GM21423 (cell line): ENCODE data around the gene CLDN7.

Source experiments
- ATAC-seq: cut with Tn5 transposase; IDR thresholded peaks from one replicate; pipeline ENCODE4 v1.9.1; 2021; ENCODE audit warnings: mild to moderate bottlenecking, moderate library complexity; ENCODE audit not compliant: unreplicated experiment

The CLDN7 gene

DNA sequence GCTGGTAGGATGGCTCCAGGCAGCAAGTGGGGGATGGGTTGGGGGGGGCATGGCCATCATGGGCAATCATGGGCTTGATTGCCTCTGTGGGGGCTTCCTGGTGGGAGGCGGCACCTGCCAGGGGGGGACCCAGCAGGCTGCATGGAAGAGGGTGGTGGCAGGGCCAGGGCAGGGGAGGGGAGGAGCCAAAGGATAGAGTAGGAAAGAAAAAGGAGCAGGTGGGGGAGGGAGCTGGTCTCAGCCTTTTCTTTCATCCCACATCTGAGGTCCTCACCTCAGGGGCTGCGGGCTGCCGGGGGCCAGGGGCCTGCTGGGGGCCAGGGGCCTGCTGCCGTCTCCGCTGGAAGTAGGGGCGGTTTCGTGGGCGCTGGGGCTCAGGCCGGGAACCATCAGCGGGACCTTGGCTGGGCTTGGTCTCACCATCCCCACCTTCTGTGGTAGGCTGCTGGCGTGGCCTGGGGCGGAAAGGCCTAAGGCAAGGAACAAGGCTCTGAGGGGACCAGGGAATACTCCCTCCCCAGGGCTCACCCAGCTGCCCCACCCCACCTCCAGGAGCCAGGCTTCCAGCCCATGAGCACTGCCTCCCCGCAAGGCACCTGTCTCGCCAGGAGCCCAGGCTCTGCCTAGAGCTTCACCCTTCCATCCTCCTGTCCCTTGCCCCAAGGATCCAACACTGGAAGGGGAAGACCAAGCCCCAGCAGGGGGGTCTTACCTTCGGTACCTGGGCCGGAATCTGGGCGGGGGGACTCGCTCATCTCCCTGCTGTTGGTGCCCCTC, 27.2 kb upstream of the CLDN7 start:
- no peak for ATAC-seq

DNA sequence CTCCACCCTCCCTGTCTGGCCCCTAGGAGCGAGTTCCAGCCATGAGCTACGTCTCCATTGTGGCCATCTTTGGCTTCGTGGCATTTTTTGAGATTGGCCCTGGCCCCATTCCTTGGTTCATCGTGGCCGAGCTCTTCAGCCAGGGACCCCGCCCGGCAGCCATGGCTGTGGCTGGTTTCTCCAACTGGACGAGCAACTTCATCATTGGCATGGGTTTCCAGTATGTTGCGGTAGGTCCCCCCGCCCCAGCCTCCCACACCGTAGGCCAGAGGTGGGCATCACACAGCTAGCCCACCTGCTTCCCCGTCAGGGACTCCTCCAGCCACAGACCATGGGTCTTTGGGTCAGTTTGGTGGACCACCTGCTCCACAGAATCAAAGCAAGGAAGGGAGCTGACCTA, 23.4 kb upstream of the CLDN7 start:
- no peak for ATAC-seq

DNA sequence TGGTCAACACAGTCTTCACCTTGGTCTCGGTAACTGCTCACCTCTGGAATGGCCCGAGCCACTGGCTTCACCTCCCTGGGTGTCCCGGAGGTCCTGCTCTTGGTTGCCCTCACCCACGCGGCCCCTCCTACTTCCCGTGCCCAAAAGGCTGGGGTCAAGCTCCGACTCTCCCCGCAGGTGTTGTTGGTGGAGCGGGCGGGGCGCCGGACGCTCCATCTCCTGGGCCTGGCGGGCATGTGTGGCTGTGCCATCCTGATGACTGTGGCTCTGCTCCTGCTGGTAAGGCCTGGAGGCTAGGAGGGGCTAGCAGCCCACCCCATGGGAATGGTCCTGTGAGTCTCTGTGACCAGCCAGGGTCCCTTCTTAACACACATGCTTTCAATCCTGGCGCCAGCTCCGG, 22.6 kb upstream of the CLDN7 start:
- no peak for ATAC-seq

DNA sequence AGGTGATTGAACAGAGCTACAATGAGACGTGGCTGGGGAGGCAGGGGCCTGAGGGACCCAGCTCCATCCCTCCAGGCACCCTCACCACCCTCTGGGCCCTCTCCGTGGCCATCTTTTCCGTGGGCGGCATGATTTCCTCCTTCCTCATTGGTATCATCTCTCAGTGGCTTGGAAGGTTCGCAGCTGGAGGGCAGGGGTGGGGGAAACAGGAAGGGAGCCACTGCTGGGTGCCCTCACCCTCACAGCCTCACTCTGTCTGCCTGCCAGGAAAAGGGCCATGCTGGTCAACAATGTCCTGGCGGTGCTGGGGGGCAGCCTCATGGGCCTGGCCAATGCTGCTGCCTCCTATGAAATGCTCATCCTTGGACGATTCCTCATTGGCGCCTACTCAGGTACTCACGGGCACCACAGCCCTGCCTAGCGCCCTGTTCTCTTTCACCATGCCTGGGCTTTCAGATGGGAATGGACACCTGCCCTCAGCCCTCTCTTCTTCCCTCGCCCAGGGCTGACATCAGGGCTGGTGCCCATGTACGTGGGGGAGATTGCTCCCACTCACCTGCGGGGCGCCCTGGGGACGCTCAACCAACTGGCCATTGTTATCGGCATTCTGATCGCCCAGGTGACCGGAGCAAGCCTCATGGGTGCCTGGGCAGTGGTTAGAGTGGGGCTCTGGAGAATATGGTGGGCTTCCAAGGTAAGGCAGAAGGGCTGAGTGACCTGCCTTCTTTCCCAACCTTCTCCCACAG, 21.4 kb upstream of the CLDN7 start:
- no peak for ATAC-seq

DNA sequence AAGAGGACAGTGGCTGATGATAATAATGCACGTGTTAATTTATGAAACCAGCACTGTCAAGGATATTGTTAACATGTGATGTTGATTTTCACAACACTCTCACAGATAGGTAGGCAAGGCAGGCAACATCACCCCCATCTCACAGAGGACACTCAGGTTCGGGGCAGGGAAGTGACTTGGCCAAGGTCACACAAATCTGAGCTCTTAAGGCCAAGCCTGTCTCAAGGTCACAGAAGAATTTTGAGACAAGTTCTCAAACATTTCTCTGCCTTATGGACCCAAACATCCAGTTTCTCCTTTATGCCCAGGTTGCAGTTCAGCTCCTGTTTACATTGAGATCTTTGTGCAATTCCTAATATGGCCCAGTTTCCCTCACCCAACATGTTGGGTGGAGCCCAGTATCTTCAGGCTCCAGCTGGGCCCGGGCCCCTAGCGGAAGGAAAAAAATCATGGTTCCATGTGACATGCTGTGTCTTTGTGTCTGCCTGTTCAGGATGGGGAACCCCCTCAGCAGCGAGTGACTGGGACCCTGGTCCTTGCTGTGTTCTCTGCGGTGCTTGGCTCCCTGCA, 20.6 kb upstream of the CLDN7 start:
- no peak for ATAC-seq

DNA sequence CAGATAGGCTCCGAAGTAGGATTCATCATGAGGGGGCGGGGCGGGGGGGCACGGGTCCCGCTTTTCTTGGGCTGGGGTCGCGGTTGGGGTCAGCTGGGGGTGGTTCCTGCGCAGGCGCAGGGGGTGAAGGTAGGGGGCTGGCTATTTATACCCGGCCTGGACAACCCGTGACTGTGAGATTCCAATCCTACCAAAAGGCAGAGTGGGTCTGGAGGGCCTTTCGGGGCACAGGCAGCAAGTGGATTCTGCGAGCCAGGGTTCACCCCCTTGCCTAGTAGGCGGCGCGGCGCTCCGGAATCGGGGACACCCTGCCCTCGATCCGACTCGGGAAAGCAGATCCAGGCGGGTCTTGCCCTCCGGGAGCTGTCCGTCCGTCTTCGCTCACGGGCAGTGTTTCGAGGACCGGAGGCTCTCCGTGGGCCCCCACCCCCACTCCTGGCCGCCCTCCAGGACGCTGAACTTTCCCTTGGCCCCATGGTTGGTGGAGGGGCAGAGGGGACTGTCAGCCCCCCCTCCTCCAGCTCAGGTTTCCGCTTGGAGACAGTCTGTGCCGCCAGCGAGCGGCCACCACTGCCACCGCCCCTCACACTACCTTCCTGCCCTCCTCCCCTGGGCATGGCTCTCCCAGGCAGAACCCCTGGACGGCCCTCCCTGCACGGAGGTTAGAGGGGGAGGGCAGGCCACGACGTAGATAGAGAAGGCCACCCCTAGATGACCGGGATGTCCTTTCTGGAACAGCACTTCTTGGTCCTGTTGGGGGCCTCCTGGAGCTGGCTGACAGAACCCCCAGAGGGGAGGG, 19.9 kb upstream of the CLDN7 start:
- ATAC-seq = no peak

DNA sequence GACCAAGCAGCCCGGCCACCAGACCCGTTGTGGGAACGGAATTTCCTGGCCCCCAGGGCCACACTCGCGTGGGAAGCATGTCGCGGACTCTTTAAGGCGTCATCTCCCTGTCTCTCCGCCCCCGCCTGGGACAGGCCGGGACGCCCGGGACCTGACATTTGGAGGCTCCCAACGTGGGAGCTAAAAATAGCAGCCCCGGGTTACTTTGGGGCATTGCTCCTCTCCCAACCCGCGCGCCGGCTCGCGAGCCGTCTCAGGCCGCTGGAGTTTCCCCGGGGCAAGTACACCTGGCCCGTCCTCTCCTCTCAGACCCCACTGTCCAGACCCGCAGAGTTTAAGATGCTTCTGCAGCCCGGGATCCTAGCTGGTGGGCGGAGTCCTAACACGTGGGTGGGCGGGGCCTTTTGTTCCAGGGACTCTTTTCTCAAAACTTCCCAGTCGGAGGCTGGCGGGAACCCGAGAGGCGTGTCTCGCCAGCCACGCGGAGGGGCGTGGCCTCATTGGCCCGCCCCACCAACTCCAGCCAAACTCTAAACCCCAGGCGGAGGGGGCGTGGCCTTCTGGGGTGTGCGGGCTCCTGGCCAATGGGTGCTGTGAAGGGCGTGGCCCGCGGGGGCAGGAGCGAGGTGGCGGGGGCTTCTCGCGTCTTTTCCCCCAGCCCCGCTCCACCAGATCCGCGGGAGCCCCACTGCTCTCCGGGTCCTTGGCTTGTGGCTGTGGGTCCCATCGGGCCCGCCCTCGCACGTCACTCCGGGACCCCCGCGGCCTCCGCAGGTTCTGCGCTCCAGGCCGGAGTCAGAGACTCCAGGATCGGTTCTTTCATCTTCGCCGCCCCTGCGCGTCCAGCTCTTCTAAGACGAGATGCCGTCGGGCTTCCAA, 19.0 kb upstream of the CLDN7 start, which contains the start of gene SLC2A4:
SLC2A4 (plus strand) TSS at position 645 of the 879 bp plus-strand sequence; CDS start at position 862, 217 bp downstream.
- peak; percentile 45 for ATAC-seq

DNA sequence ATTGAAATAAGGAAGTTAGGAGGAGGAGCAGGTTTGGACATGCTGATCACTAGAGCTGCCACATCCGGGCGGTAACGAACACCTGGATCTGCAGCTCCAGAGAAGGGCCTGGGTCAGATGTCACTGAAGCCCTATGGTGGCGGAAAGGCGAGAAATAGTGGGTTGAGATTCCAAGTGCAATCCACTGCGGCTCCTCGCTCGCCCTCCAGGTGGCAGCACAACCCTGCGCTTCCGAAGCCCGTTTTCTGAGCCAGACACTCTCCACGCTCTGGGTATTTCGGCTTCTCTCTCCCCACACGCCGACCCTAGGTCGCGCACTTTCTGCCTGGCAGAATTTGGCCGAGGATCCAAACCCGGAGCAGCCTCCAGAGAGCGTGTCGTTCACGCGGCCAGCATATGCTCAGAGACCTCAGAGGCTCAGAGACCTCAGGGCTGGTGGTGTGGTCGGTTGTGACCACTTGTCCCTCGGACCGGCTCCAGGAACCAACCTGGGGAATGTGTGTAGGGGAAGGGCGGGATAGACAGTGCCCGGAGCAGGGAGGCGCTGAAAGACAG, 18.3 kb upstream of the CLDN7 start:
- ATAC-seq = peak; percentile 33

DNA sequence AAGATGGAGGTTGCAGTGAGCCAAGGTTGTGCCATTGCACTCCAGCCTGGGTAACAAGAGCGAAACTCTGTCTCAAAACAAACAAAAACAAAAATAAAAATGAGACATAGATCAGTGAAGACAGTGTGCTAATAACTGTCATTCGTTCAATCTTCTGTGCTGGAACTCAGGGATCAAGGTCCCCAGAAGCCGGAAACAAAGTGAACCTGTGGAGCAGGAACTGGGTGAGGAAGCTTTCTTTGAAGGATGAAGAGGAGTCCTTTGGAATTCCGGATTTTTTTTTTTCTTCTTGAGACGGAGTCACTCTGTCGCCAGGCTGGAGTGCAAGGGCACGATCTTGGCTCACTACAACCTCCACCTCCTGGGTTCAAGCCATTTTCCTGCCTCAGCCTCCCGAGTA, 17.2 kb upstream of the CLDN7 start:
- ATAC-seq = no peak

DNA sequence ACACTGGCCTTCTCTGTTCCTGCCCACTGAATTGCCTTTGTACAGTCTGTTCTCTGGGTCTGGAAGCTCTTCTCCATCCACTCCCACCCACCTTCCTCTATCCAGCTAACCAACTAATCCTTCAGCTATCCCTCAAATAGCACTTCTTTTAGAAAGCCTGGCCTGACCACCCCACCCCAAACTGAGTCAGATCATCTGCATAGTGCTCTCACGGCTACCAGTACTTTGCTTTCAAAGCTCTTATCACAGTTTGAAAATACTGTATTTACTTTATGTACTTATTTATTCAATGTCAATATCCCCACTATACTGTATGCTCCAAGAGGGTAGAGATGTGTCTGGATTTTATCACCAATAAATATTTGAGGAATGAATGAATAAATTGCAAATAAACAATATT, 4.5 kb upstream of the CLDN7 start:
- ATAC-seq = no peak

DNA sequence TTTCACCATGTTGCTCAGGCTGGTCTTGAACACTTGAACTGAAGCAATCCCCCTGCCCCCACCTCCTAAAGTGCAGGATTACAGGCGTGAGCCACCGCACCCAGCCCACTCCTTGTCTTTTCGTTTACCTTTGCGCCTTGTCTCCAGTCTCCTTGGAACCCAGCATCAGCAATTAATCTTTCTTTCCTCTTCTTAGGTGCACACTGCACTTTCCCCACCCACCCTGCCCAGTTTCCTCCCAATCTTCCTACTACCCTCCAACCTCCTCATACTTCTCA, 1.5 kb upstream of the CLDN7 start:
- ATAC-seq = no peak

DNA sequence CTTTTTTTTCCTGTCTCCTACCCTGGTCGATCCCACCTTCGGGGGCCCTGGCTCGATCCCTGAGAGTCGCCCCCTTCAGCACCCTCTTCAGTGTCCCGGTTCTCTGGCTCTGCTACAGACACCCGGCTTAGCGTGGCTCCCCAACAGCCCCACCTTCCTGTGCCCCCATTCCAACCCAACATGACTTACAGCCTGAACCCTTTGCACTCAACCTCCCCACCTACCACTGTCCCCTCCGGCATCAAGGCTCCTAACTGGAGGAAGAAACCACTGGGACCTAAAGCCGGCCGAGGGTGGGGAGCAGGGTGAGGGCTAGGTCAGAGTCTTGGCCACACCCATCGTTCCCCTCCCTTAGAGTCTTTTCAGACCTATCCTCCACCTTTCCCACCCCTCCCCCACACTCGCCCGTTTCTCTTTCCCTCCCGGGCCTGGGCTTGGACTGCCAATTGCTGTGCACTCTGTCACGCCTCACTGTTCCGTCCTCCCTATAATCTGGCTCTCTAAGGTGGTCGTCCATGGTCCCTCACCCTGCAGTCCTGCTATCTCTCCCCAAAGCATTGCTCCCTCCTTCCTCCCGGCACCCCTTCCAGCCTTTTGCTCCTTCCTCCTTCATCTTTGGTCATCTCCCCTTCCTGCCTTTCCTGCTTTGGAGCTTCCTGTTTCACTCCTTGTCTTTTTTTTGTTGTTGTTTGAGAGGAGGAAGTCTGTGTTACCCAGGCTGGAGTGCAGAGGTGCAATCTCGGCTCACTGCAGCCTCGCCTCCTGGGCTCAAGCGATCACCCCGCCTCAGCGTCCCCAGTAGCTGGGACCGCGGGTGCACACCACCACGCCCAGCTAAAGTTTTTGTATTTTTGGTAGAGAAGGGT, 890 bp upstream of the CLDN7 start:
- ATAC-seq = no peak

DNA sequence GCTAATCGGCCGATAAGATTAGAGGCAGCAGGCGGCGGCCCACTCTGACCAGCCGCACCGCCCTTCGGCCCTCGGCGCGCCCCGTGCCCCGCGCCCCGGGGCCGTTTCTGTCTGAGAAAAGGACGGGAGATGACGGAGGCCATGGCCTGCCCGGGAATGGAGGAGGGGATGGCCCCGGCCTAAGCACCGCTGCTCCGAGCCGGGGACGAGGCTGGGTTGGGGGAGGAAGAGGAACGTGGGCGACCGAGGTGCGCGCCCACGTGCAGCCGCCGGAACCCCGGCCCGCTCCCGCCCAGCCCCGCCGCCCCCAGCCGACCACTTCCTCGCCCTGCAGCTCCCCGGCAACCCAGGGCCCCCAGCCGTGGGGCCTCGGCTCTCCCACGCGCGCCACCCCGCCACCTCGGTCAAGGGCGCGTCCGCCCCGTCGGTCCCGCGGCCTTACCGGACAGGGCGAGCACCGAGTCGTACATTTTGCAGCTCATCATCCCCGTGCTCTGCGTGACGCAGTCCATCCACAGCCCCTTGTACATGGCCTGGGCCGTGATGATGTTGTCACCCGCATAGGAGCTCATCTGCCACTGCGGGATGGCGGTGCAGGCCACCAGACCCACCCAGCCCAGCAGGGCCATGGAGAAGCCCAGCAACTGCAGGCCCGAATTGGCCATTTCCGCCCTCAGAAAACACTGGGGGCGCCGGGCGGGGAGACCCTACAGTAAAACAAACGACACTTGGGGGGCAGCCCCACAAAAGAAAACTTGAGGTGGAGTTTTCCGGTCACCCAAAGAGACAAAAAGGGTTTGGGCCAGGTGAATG, 693 bp downstream of the CLDN7 start:
- no peak for ATAC-seq

DNA sequence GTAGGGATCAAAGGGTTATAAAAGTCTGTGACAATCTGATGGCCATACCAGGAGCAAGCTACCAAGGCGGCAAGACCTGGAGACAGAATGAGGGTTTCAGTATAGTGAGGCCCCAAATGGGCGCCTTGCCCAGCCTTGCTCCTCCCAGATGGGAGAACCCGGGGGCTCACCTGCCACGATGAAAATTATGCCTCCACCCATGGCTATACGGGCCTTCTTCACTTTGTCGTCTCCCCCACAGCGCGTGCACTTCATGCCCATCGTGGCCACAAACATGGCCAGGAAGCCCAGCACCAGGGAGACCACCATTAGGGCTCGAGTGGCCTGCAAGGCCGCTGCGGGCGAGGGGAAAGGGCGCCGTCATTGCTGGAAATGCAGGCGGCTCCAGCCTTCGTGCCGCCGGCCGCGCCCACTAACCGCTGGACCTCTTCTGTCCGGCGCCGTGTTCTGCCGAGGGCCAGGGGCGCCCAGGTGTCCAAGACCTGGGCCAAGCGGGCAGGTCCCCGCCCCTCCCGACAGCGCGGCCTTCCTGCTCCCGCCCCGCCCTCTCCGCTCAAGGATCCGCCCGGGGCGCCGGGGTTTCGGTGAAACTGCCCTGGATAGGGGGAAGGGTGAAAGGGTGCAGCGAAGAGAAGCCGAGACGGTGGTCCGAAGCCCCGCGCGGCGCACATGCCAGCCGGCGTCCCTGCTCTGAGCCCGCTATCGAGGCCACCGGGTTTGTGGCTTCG, 1.5 kb downstream of the CLDN7 start:
- ATAC-seq = no peak

DNA sequence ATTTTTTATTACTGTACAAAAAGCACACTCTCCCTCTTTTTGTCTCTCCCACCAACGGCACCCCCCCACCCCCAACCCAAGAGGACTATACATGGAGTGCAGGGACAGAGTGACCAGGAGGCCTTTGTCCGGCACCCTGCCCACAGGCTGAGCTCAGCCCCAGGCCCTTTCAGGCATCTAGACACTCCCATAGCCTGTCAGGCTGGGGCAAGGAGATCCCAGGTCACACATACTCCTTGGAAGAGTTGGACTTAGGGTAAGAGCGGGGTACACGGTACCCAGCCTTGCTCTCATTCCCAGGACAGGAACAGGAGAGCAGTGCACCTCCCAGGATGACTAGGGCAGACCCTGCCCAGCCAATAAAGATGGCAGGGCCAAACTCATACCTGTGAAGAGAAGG, 2.1 kb downstream of the CLDN7 start:
- ATAC-seq = no peak

DNA sequence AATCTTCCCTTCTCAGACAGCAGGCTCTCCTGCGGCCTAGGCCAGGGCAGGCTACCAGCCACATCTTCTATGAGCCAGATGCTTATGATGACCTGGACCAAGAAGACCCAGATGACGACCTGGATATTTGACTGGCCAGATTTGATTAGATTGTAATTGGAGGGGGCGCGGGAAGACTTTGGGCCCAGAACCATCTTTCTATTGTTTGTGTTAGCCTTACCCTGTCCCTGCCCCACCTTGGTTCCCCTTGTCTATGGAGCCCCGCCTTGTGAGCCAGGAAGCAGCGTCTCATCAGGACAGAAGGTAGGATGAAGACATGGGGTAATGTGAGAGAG, 2.8 kb downstream of the CLDN7 start:
- no peak for ATAC-seq

DNA sequence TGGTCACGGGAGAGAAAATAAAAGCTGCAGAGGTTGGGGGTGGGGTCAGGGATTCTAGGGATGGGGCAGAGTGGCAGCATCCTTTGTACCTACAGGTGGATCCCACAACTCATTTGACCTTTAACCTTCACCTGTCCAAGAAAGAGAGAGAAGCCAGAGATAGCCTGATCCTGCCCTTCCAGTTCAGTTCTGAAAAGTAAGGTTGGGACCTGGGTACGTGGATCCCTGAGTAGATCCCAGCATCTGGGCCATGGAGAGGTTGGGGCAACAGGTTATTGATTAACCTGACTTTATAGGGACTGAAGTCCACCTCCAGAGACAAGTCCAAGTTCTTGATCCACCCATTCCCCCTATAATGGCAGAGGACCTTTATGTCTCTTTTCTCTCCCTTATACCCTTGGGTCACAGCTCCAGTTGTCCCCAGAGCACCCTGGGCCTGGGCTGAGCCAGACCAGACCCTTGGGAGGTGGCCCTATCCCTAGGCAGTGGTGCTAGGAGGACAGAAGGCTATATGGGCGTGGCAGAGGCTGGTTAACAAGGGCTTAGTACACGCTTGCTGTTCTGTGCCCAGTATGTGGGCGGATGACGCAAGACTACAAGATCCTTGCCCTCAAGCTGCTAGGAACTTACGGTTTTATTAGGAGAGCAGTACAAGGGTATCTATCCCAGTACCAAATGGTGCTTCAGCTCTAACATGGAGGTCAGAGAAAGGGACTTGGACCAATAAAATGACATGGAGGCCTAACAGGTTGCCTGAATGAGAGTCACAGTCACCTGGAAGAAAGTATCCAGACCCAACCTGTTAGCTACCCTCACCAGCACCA, 3.3 kb downstream of the CLDN7 start:
- no peak for ATAC-seq
